ENCODE measurements around the gene LEP. TPM values are rescaled to one million over a fixed set of nuclear protein-coding genes. Genes with fewer than 3 reads are reported as not detected.

LEP gene
- total and polyA plus RNA-seq, 9 of the 15 experiments (the other 6 are each of a cell fraction or from before 2014, with no cell fraction given) = not detected

DNA sequence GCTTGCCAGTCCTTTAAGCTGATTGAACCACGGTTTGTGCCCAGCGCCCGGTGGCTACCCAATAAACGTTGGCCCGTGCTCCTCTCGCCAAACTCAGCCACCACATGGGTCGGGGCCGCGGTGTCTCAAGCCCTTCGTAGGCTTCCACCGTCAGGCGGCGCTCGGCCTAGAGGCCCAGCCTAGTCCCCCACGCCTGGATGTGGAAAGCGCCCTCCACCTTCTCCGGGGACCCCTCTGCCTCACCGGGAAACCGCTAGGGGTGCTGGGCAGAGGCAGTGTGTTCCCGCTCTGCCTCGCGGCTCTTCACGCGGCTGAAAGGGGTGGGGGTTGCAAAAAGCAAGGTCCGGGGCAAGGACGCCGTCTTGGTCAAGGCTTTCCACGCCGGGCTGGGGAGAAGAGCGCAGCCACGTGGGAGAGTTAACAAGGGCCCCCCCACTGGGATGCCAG lies 29.8 kb downstream of the LEP start (continued):
- TF ChIP-seq, protein P1, sequence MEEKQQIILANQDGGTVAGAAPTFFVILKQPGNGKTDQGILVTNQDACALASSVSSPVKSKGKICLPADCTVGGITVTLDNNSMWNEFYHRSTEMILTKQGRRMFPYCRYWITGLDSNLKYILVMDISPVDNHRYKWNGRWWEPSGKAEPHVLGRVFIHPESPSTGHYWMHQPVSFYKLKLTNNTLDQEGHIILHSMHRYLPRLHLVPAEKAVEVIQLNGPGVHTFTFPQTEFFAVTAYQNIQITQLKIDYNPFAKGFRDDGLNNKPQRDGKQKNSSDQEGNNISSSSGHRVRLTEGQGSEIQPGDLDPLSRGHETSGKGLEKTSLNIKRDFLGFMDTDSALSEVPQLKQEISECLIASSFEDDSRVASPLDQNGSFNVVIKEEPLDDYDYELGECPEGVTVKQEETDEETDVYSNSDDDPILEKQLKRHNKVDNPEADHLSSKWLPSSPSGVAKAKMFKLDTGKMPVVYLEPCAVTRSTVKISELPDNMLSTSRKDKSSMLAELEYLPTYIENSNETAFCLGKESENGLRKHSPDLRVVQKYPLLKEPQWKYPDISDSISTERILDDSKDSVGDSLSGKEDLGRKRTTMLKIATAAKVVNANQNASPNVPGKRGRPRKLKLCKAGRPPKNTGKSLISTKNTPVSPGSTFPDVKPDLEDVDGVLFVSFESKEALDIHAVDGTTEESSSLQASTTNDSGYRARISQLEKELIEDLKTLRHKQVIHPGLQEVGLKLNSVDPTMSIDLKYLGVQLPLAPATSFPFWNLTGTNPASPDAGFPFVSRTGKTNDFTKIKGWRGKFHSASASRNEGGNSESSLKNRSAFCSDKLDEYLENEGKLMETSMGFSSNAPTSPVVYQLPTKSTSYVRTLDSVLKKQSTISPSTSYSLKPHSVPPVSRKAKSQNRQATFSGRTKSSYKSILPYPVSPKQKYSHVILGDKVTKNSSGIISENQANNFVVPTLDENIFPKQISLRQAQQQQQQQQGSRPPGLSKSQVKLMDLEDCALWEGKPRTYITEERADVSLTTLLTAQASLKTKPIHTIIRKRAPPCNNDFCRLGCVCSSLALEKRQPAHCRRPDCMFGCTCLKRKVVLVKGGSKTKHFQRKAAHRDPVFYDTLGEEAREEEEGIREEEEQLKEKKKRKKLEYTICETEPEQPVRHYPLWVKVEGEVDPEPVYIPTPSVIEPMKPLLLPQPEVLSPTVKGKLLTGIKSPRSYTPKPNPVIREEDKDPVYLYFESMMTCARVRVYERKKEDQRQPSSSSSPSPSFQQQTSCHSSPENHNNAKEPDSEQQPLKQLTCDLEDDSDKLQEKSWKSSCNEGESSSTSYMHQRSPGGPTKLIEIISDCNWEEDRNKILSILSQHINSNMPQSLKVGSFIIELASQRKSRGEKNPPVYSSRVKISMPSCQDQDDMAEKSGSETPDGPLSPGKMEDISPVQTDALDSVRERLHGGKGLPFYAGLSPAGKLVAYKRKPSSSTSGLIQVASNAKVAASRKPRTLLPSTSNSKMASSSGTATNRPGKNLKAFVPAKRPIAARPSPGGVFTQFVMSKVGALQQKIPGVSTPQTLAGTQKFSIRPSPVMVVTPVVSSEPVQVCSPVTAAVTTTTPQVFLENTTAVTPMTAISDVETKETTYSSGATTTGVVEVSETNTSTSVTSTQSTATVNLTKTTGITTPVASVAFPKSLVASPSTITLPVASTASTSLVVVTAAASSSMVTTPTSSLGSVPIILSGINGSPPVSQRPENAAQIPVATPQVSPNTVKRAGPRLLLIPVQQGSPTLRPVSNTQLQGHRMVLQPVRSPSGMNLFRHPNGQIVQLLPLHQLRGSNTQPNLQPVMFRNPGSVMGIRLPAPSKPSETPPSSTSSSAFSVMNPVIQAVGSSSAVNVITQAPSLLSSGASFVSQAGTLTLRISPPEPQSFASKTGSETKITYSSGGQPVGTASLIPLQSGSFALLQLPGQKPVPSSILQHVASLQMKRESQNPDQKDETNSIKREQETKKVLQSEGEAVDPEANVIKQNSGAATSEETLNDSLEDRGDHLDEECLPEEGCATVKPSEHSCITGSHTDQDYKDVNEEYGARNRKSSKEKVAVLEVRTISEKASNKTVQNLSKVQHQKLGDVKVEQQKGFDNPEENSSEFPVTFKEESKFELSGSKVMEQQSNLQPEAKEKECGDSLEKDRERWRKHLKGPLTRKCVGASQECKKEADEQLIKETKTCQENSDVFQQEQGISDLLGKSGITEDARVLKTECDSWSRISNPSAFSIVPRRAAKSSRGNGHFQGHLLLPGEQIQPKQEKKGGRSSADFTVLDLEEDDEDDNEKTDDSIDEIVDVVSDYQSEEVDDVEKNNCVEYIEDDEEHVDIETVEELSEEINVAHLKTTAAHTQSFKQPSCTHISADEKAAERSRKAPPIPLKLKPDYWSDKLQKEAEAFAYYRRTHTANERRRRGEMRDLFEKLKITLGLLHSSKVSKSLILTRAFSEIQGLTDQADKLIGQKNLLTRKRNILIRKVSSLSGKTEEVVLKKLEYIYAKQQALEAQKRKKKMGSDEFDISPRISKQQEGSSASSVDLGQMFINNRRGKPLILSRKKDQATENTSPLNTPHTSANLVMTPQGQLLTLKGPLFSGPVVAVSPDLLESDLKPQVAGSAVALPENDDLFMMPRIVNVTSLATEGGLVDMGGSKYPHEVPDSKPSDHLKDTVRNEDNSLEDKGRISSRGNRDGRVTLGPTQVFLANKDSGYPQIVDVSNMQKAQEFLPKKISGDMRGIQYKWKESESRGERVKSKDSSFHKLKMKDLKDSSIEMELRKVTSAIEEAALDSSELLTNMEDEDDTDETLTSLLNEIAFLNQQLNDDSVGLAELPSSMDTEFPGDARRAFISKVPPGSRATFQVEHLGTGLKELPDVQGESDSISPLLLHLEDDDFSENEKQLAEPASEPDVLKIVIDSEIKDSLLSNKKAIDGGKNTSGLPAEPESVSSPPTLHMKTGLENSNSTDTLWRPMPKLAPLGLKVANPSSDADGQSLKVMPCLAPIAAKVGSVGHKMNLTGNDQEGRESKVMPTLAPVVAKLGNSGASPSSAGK (IDR thresholded peaks at IDR 0.05) = peak; percentile 57
- no peak for TF ChIP-seq TCF3 (CRISPR knock-in tag; IDR thresholded peaks at IDR 0.05)
- TF ChIP-seq, protein P2, sequence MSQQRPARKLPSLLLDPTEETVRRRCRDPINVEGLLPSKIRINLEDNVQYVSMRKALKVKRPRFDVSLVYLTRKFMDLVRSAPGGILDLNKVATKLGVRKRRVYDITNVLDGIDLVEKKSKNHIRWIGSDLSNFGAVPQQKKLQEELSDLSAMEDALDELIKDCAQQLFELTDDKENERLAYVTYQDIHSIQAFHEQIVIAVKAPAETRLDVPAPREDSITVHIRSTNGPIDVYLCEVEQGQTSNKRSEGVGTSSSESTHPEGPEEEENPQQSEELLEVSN (IDR thresholded peaks at IDR 0.05; ENCODE audit: borderline replicate concordance in 1 of 2, extremely low read depth in 1 of 2, insufficient read depth in 1 of 2, insufficient read length in 1 of 2, low read depth in 1 of 2, low read length in 1 of 2, poor library complexity in 1 of 2, severe bottlenecking in 1 of 2) = peak in 1 of 2 experiments; percentile 64
- no peak for TF ChIP-seq RFX5 (IDR thresholded peaks at IDR 0.05; ENCODE audit: low read depth, low read length)
- no peak for TF ChIP-seq FOXA1 (IDR thresholded peaks at IDR 0.05; ENCODE audit: borderline replicate concordance)
- TF ChIP-seq ZBED1 (IDR thresholded peaks at IDR 0.05) = no peak
- TF ChIP-seq, protein P3, sequence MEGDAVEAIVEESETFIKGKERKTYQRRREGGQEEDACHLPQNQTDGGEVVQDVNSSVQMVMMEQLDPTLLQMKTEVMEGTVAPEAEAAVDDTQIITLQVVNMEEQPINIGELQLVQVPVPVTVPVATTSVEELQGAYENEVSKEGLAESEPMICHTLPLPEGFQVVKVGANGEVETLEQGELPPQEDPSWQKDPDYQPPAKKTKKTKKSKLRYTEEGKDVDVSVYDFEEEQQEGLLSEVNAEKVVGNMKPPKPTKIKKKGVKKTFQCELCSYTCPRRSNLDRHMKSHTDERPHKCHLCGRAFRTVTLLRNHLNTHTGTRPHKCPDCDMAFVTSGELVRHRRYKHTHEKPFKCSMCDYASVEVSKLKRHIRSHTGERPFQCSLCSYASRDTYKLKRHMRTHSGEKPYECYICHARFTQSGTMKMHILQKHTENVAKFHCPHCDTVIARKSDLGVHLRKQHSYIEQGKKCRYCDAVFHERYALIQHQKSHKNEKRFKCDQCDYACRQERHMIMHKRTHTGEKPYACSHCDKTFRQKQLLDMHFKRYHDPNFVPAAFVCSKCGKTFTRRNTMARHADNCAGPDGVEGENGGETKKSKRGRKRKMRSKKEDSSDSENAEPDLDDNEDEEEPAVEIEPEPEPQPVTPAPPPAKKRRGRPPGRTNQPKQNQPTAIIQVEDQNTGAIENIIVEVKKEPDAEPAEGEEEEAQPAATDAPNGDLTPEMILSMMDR (IDR thresholded peaks at IDR 0.05 in 2 of 3, conservative IDR thresholded peaks at IDR 0.05 in 1 of 3; ENCODE audit: insufficient read depth in 2 of 3, low read depth in 1 of 3, low read length in 3 of 3) = peak in 2 of 3 experiments; percentile 15 to 33; a peak in 2 of 6 replicates
- TF ChIP-seq POLR2G (IDR thresholded peaks at IDR 0.05; ENCODE audit: low read depth, low read length) = 0 out of 2 replicates have a peak, but pooled peaks have one; percentile 18
